GM19193 (cell line): ENCODE data around the gene TEAD4.

Experiments used
- POLR2A ChIP-seq: IDR thresholded peaks from 4 replicates; pipeline ENCODE4 v1.6.1; 2011; ENCODE audit not compliant: insufficient read depth, insufficient read length; ENCODE audit errors: extremely low read depth

Gene TEAD4

GRCh38 chr12:3030821-3031429 is 71.7 kb downstream of the TEAD4 start:
- no peak for TF ChIP-seq POLR2A

GRCh38 chr12:3032161-3032560 is 73.0 kb downstream of the TEAD4 start:
- TF ChIP-seq POLR2A, result no peak

GRCh38 chr12:3032770-3033538 is 73.8 kb downstream of the TEAD4 start:
- no peak for TF ChIP-seq POLR2A

GRCh38 chr12:3033539-3033867 is 74.3 kb downstream of the TEAD4 start:
- no peak for TF ChIP-seq POLR2A

- no peak for TF ChIP-seq POLR2A
Observed at GRCh38 chr12:3034067-3034750, 75.0 kb downstream of the TEAD4 start.

GRCh38 chr12:3035171-3035570 is 76.0 kb downstream of the TEAD4 start:
- TF ChIP-seq POLR2A, result no peak

- no peak for TF ChIP-seq POLR2A
Observed at GRCh38 chr12:3035815-3036702, 76.9 kb downstream of the TEAD4 start.

GRCh38 chr12:3036901-3037600 is 77.9 kb downstream of the TEAD4 start:
- no peak for TF ChIP-seq POLR2A

GRCh38 chr12:3038166-3038565 is 79.0 kb downstream of the TEAD4 start:
- no peak for TF ChIP-seq POLR2A

GRCh38 chr12:3038926-3039510 is 79.8 kb downstream of the TEAD4 start:
- no peak for TF ChIP-seq POLR2A

- TF ChIP-seq POLR2A, result no peak
Observed at GRCh38 chr12:3040026-3040656, 80.9 kb downstream of the TEAD4 start.

- no peak for TF ChIP-seq POLR2A
Observed at GRCh38 chr12:3040663-3041544, 81.7 kb downstream of the TEAD4 start.

GRCh38 chr12:3041558-3042164 is 82.5 kb downstream of the TEAD4 start:
- no peak for TF ChIP-seq POLR2A

- TF ChIP-seq POLR2A, result no peak
Observed at GRCh38 chr12:3042394-3042793, 83.2 kb downstream of the TEAD4 start.
